Effector memory CD8-positive, alpha-beta T cell (primary cell): ENCODE results near the gene BACH2.
"Not testable (repeated sequence)": the region's sequence is repeated elsewhere in the genome, so short reads cannot be mapped to it uniquely, and the experiment has no call there.

Experiments
- ATAC-seq: fragments of 150-1000 bp; cut with Tn5 transposase; replicated peaks from 2 replicates; pipeline ENCODE4 v1.10.0; 2021; ENCODE audit warnings: mild to moderate bottlenecking, moderate library complexity
- DNase-seq, 3 experiments: peaks; one replicate each; pipeline ENCODE4 v3.0.0; 2021
- H3K27ac Mint-ChIP-seq, 2 donors: one replicate each; pipeline ENCODE4 v1.8.0; 2022; ENCODE audit warnings: mild to moderate bottlenecking in 2 of 2, mixed read lengths in 2 of 2, moderate library complexity in 2 of 2
- H3K27me3 Mint-ChIP-seq, 2 donors: one replicate each; pipeline ENCODE4 v1.8.0; 2022; ENCODE audit warnings: mixed read lengths in 2 of 2
- H3K36me3 Mint-ChIP-seq: one replicate; pipeline ENCODE4 v1.8.0; 2022; ENCODE audit warnings: mild to moderate bottlenecking, moderate library complexity, mixed read lengths; ENCODE audit not compliant: insufficient read depth
- H3K4me1 Mint-ChIP-seq, 2 donors: one replicate each; pipeline ENCODE4 v1.8.0; 2022; ENCODE audit warnings: low read depth in 2 of 2, mixed read lengths in 2 of 2
- H3K4me3 Mint-ChIP-seq, 2 donors: one replicate each; pipeline ENCODE4 v1.8.0; 2022; ENCODE audit warnings: mild to moderate bottlenecking in 2 of 2, mixed read lengths in 2 of 2, moderate library complexity in 2 of 2
- H3K9me3 Mint-ChIP-seq, 2 donors: one replicate each; pipeline ENCODE4 v1.8.0; 2022; ENCODE audit warnings: mixed read lengths in 2 of 2

Gene BACH2

GRCh38 chr6:89917216-89917615 lies 379.4 kb downstream of the BACH2 start:
- H3K36me3 Mint-ChIP-seq = no peaks in the 10 kb centered on the region
- H3K9me3 Mint-ChIP-seq = peaks cover 8 to 14% of the 10 kb centered on the region in 2 donors
- H3K4me1 Mint-ChIP-seq = no peaks in the 10 kb centered on the region
- no peak overlapping the region for H3K4me3 Mint-ChIP-seq
- H3K27ac Mint-ChIP-seq = no peak overlapping the region
- DNase-seq (no peak), ATAC-seq (no peak)
- H3K27me3 Mint-ChIP-seq = peaks cover 12 to 24% of the 10 kb centered on the region in 2 donors

DNA sequence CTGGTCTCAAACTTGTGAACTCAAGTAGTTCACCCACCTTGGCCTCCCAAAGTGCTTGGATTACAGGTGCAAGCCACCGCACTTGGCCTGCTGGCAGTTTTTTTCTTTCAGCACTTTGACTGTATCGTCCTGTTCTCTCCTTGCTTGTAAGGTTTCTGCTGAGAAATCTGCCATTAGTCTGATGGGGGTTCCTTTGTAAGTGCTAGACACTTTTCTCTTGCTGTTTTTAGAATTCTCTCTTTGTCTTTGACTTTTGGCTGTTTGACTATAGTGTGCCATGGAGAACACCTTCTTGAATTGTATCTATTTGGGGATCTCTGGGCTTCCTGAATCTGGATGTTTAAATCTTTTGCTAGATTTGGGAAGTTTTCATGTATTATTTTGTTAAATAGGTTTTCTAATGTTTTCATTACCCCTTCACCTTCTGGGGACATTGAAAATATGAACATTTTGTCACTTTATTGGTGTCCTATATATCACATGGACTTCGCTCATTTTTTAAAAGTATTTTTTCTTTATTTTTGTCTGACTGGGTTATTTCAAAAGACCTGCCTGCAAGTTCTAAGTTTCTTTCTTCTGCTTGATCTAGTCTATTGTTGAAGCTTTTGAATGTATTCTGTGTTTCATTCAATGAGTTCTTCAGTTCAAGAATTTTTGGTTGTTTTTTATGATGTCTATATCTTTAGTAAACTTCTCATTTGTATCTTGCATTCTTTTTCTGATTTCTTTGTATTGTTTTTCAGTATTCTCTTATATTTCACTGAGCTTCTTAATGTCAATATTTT lies 380.3 kb downstream of the BACH2 start:
- DNase-seq (no peak), ATAC-seq (no peak)
- H3K27me3 Mint-ChIP-seq = peaks cover 7 to 26% of the 10 kb centered on the region in 2 donors
- no peaks in the 10 kb centered on the region for H3K4me1 Mint-ChIP-seq
- no peak overlapping the region for H3K4me3 Mint-ChIP-seq
- no peaks in the 10 kb centered on the region for H3K36me3 Mint-ChIP-seq
- no peak overlapping the region for H3K27ac Mint-ChIP-seq
- peaks cover 8 to 14% of the 10 kb centered on the region in 2 donors for H3K9me3 Mint-ChIP-seq

GRCh38 chr6:89910902-89911240 lies 385.8 kb downstream of the BACH2 start:
- peaks cover 14 to 45% of the 10 kb centered on the region in 2 donors for H3K27me3 Mint-ChIP-seq
- no peak for ATAC-seq
- H3K36me3 Mint-ChIP-seq = peaks cover 2% of the 10 kb centered on the region
- peaks cover 0 to 1% of the 10 kb centered on the region in 2 donors for H3K4me1 Mint-ChIP-seq
- peaks cover 0 to 2% of the 10 kb centered on the region in 2 donors for H3K9me3 Mint-ChIP-seq
- H3K4me3 Mint-ChIP-seq = no peak overlapping the region
- DNase-seq = no peak
- no peak overlapping the region for H3K27ac Mint-ChIP-seq

DNA sequence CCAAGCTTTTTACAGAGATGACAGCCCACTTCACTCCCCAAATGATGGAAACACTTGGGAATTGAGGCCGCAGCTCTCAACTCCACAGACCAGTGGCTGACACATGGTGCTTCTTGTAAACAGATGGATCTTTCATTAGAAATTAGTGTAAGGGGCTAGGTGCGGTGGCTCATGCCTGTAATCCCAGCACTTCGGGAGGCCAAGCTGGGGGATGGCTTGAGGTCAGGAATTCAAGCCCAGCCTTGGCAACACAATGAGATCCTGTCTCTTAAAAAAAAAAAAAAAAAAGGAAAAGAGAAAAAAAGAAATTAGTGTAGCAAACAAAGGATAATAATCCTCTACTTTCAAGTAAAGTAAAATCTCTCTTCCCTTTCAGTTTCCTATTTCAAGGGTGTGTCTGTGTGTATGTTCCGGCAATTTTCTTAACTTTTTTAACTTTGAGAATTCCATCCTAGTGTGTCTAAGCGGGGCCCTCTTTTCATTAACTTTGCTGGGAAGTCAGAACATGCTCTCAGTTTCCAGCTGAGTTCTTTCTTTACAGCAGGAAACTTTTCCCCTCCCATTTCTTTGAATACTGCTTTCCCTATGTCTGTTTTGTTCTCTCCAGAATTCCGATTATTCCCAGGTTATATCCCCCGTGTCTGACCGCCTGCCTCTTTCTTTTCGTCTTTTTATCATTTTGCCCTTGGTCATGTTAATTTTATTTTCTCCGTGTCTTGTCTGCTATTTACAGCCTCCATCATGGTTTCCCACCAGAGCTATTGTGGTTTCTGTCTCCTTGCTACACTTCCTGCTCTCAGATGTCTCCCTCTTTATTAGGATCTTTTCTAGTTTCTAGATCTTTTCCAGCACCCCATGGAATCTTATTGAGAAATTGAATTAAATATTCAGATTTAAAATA lies 386.4 kb downstream of the BACH2 start:
- not testable (repeated sequence) for ATAC-seq, H3K27ac Mint-ChIP-seq, H3K9me3 Mint-ChIP-seq, H3K4me1 Mint-ChIP-seq, DNase-seq, H3K36me3 Mint-ChIP-seq, H3K4me3 Mint-ChIP-seq
- H3K27me3 Mint-ChIP-seq = peaks cover 14 to 40% of the 10 kb centered on the region in 2 donors

GRCh38 chr6:89895276-89895874 lies 401.3 kb downstream of the BACH2 start:
- H3K9me3 Mint-ChIP-seq = no peaks in the 10 kb centered on the region
- no peak overlapping the region for H3K27ac Mint-ChIP-seq
- H3K4me1 Mint-ChIP-seq = no peaks in the 10 kb centered on the region
- ATAC-seq (no peak), DNase-seq (no peak)
- H3K36me3 Mint-ChIP-seq = peaks cover 2% of the 10 kb centered on the region
- H3K27me3 Mint-ChIP-seq = peaks cover 55 to 71% of the 10 kb centered on the region in 2 donors
- H3K4me3 Mint-ChIP-seq = no peak overlapping the region

DNA sequence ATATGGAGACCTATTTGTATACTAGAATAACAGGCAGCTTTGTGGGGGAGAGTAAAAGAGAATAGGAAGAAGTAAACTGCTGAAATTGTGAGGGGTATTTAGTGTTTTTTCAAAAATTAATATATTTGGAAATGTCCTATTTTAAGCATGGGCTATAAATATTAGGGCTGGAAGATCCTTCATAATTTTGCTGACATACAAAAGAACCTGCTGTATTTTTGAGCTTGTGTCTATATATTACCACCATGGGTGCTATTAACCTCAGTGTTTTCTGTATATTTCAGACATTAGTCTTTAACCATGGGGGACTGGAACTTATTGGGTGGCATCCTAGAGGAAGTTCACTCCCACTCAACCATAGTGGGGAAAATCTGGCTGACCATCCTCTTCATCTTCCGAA lies 402.5 kb downstream of the BACH2 start, which contains the start of gene GJA10:
Gene GJA10 (plus strand): TSS at position 301 of the 400 bp plus-strand sequence. CDS start 0 bp downstream, at position 301.
- ATAC-seq = no peak
- DNase-seq = no peak
- Mint-ChIP-seq H3K27me3 (peaks cover 50 to 59% of the 10 kb centered on the region in 2 donors), H3K4me1 (no peaks in the 10 kb centered on the region), H3K27ac (no peak within 1 kb of the TSS), H3K4me3 (no peak within 1 kb of the TSS), H3K9me3 (no peaks in the 10 kb centered on the region), H3K36me3 (peaks cover 2% of the 10 kb centered on the region)

DNA sequence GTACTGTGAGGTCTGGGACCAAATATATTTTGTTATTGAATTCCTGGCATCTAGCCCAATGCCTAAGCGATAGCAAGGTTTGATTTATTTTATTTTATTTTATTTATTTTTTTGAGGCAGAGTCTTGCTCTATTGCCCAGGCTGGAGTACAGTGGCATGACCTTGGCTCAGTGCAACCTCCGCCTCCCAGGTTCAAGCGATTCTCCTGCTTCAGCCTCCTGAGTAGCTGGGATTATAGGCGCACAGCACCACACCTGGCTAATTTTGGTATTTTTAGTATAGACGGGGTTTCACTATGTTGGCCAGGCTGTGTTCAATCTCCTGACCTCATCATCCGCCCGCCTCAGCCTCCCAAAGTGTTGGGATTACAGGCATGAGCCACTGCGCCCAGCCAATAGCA lies 404.1 kb downstream of the BACH2 start:
- H3K9me3 Mint-ChIP-seq, H3K36me3 Mint-ChIP-seq, DNase-seq, H3K4me3 Mint-ChIP-seq, H3K4me1 Mint-ChIP-seq, ATAC-seq, H3K27ac Mint-ChIP-seq: not testable (repeated sequence)
- peaks cover 49 to 64% of the 10 kb centered on the region in 2 donors for H3K27me3 Mint-ChIP-seq

GRCh38 chr6:89890845-89891528 lies 405.7 kb downstream of the BACH2 start:
- H3K9me3 Mint-ChIP-seq, ATAC-seq, H3K4me3 Mint-ChIP-seq, H3K4me1 Mint-ChIP-seq, DNase-seq, H3K27ac Mint-ChIP-seq, H3K36me3 Mint-ChIP-seq: not testable (repeated sequence)
- H3K27me3 Mint-ChIP-seq = peaks cover 44 to 51% of the 10 kb centered on the region in 2 donors

DNA sequence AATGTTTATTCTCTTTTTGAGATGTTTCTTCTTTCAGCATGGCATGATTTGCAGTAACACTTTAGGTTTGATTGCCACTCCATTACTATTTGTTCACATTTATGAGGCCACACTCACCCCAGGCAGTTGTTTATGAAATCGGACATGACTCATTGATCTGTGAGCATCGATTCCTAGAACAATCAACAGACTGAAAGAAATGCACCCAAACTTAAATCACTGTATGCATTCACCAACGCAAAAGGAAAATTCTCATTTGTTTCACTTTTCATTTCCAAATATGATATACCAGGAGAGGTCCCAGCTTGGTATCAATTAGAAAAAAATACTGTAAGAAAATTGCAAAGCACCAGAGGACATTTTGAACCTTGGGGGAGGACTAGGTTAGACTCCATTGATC lies 407.8 kb downstream of the BACH2 start:
- peaks cover 2% of the 10 kb centered on the region for H3K36me3 Mint-ChIP-seq
- no peak for DNase-seq
- no peak overlapping the region for H3K4me3 Mint-ChIP-seq
- H3K9me3 Mint-ChIP-seq = no peaks in the 10 kb centered on the region
- H3K27ac Mint-ChIP-seq = no peak overlapping the region
- no peak for ATAC-seq
- peaks cover 0 to 2% of the 10 kb centered on the region in 2 donors for H3K4me1 Mint-ChIP-seq
- H3K27me3 Mint-ChIP-seq = peaks cover 32 to 37% of the 10 kb centered on the region in 2 donors

DNA sequence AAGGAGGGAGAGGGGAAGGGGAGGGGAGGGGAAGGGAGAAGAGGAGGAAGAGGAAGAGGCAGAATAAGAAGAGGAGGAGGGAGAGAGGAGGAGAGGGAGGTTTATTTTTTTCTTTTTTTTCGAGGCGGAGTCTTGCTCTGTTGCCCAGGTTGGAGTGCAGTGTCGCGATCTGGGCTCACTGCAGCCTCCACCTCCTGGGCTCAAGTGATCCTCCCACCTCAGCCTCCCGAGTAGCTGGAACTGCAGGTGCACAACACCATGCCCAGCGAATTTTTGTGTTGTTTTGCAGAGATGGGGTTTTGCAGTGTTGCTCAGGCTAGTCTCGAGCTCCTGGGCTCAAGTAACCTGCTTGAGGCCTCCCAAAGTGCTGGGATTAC lies 408.5 kb downstream of the BACH2 start:
- Mint-ChIP-seq H3K4me1 (peaks cover 0 to 2% of the 10 kb centered on the region in 2 donors), H3K36me3 (peaks cover 2% of the 10 kb centered on the region), H3K4me3 (no peak overlapping the region), H3K27me3 (peaks cover 25 to 29% of the 10 kb centered on the region in 2 donors), H3K27ac (no peak overlapping the region), H3K9me3 (no peaks in the 10 kb centered on the region)
- ATAC-seq (no peak), DNase-seq (no peak)

GRCh38 chr6:89887452-89888137 lies 409.0 kb downstream of the BACH2 start:
- no peak overlapping the region for H3K4me3 Mint-ChIP-seq
- peaks cover 0 to 2% of the 10 kb centered on the region in 2 donors for H3K4me1 Mint-ChIP-seq
- DNase-seq (no peak), ATAC-seq (no peak)
- H3K36me3 Mint-ChIP-seq = peaks cover 2% of the 10 kb centered on the region
- H3K27ac Mint-ChIP-seq = no peak overlapping the region
- no peaks in the 10 kb centered on the region for H3K9me3 Mint-ChIP-seq
- peaks cover 20 to 24% of the 10 kb centered on the region in 2 donors for H3K27me3 Mint-ChIP-seq

- no peak overlapping the region for H3K27ac Mint-ChIP-seq
- no peaks in the 10 kb centered on the region for H3K9me3 Mint-ChIP-seq
- DNase-seq = no peak
- peaks cover 0 to 2% of the 10 kb centered on the region in 2 donors for H3K4me1 Mint-ChIP-seq
- peaks cover 14 to 19% of the 10 kb centered on the region in 2 donors for H3K27me3 Mint-ChIP-seq
- ATAC-seq = no peak
- H3K36me3 Mint-ChIP-seq = peaks cover 2% of the 10 kb centered on the region
- no peak overlapping the region for H3K4me3 Mint-ChIP-seq
Observed at GRCh38 chr6:89886378-89887120, 410.1 kb downstream of the BACH2 start.
